HT1080 (cell line): Measurements from ENCODE around the gene SPHK2. TPM values are rescaled to one million over a fixed set of nuclear protein-coding genes. Genes with fewer than 3 reads are reported as not detected.
"Not testable (repeated sequence)": the region's sequence is repeated elsewhere in the genome, so short reads cannot be mapped to it uniquely, and the experiment has no call there.

ENCODE experiments used
- DNase-seq: peaks from one replicate; pipeline ENCODE4 v3.0.0-alpha.2; 2015; ENCODE audit warnings: low read depth
- total RNA-seq: library from RNA; depleted of rRNA; stranded (reverse); fragments of >200 nt; shearing (Covaris generic); gene quantifications from 2 replicates; pipeline ENCODE4 v1.2.3, GENCODE V29; 2014

The SPHK2 gene
- total RNA-seq, 1 experiment from 2014 or later = 16.5 TPM

DNA sequence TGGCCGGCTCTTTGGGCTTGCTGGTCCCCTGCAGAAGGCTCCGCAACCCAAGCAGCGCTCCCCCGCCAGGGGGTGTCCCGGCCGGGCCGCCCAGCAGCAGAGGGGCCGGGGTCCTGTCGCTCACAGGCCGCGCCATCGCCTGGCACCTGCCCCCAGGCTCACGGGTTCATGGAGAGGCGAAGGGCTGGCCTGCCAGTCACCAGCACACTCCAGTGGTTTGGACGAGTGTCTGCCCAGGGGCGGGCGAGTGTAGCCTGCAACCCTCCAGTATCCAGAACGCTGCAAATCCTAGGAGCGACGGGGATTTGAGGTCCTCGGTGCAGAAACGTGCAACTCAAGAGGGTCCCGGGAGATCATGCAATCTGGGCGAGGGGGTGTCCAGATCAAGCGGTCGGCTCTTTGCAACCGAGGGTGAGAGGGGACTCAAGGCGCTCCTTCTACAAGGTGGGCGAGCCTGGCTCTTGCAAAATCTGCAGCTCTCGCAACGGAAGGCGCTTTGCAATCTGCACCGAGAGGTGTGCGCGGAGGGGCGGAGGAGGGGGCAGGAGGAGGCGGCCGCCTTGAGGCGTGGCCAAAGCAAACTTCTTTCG is 17.6 kb downstream of the SPHK2 start, which contains the start of gene DBP:
Gene DBP, minus strand, starts transcription at position 521 of the 590 bp plus-strand sequence. Its CDS starts 385 bp downstream, at position 136.
- DNase-seq = peak; percentile 49

DNA sequence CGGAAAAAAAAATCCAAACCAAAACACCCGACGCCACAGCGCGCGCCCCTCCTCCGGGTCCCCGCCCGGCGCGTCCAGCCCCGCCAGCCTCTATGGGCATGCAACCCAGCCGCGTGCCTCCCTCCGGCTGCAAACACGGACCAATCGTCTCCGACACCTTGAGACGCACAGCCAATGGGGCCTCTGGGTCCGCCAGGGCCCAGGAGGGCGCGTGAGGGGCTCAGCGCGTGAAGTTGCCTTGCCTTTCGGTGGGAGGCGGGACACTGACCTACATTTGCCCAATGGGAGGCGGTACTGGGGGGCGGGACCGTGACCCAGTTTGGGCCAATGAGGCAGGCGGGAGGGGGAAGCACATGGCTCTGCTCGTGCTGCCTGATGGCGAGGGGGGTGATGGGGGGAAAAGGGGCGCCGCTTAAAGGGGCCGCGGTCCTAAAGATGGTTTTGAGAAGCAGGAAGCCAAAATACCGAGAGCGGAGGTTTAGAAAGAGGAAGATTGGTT is 18.2 kb downstream of the SPHK2 start:
- DNase-seq = peak; percentile 98

GRCh38 chr19:48637948-48638830 is 18.9 kb downstream of the SPHK2 start:
- peak; percentile 74 for DNase-seq

DNA sequence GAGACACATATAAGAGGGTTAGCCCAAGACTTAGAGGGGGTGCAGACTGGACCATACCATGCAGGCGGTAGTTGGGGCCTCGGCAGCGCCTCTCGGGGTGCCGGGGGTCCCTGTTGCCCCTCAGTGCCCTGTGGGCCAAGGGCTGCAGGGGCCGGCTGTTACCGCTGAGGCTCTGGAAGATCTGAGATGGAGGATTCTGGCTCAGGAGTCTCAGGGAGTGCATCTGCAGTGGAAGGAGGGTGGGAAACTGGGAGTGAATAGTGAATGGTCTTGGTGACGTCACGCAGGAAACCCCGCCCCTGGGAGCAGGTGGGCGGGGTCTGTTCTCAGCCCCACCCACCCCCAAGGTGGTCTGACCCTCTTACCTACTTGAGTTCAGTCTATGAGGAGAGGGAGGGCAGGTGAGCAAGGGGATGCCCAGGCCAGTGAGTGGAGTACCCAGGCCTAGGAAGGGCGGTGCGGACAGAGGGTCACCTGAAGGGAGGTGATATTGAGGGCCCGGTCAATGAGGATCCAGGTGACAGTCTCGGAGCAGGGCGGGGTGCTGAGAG is 19.6 kb downstream of the SPHK2 start:
- no peak for DNase-seq

- DNase-seq = no peak
Measured at GRCh38 chr19:48639483-48640375, 20.4 kb downstream of the SPHK2 start.

DNA sequence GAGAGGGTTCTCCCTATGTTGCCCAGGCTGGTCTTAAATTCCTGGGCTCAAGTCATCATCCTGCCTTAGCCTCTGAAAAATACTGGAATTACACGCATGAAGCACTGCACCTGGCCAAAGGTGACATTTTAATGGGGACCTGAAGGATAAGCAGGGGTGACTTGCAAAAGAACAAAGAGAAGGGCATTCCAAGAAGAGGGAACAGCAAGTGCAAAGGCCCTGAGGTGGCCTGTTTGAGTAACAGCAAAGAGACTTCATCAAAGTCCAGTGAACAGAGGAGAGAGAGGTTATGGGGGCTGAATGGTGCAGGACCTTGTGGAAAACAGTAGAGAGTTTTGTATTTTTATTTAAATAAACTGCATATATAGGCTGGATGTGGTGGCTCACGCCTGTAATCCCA is 22.5 kb downstream of the SPHK2 start:
- no peak for DNase-seq

- DNase-seq = no peak
Measured at GRCh38 chr19:48642862-48643261, 23.6 kb downstream of the SPHK2 start.

- no peak for DNase-seq
Measured at GRCh38 chr19:48644355-48644754, 25.0 kb downstream of the SPHK2 start.

- DNase-seq = peak; percentile 69
Measured at GRCh38 chr19:48644839-48645619, 25.7 kb downstream of the SPHK2 start.

- no peak for DNase-seq
Measured at GRCh38 chr19:48645620-48646000, 26.3 kb downstream of the SPHK2 start.

- peak; percentile 65 for DNase-seq
Measured at GRCh38 chr19:48646001-48646721, 26.9 kb downstream of the SPHK2 start, which contains the start of gene CA11. Gene CA11 (minus strand): TSS chr19:48646187. CDS start chr19:48645632, 555 bp downstream.

DNA sequence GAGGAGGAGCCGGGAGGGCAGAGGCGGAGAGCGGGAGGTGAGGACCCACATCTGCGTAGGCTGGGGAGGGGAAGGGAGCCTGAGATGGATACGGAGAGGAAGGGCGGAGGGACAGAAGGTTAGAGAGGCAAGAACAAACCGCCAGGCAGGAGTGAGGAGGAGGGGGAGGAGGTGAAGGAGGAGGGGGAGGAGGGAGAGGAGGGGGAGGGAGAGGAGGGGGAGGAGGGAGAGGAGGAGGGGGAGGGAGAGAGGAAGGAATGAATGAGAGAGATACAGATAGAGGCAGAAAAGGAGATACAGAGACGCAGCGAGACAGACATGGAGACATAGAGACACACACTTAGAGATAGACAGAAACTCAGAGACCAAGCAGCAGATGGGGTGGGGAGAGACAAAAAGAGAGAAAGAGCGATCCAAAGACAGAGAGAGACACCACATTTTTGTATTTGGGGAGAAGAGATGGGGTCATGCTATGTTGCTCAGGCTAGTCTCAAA is 27.5 kb downstream of the SPHK2 start:
- no peak for DNase-seq

DNA sequence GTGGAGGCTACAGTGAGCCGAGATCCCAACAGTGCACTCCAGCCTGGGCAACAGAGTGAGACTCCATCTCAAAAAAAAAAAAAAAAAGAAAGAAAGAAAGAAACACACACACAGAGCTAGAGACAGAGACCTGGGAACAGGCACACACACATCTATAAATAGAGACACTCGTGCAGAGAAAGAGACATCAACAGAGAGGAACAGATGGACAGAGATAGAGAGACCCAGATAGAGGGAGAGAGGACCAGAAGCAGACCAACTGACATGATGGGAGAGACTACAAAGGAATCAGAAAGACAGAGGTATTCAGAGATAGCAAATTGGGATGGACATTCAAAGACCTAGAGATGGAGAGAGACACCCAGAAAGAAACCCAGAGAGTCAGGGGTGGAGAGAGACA is 28.8 kb downstream of the SPHK2 start:
- no peak for DNase-seq

- no peak for DNase-seq
Measured at GRCh38 chr19:48650974-48651682, 31.8 kb downstream of the SPHK2 start.

- no peak for DNase-seq
Measured at GRCh38 chr19:48651683-48652048, 32.4 kb downstream of the SPHK2 start.

DNA sequence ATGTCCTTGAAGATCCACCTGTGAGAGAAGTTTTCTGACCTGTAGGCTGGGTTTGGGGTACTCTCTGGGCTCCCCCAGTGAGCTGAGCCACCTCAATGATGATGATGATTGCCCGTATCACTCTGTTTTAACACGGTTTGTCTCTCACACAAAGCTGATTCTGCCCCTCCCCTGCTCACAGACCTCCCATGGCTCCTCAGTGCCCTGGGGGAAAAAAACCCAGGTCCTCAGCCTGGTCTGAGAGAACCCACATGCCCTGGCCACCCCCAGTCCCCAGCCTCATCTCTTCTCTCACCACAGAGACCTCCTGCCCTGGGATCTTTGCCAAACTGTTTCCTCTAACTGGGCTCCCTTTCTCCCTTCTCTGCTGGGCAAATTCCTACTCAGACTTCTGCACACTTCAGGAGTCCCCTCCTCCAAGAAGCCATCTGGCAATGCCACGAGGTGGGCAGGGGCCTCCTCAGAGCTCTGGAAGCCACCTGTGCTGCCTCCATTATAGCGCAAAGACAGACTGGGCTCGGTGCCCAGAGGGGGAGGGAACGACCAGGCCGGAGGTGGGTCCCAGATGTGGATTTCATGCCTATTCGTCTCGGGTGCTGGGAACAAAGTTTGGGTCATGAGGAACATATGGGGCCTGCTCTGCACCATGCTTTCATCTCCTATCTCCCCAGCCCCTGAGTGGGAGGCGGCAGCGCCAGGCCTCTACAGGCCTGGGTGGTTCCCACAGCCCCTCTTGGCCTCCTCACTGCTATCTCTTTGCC is 35.2 kb downstream of the SPHK2 start:
- no peak for DNase-seq

DNA sequence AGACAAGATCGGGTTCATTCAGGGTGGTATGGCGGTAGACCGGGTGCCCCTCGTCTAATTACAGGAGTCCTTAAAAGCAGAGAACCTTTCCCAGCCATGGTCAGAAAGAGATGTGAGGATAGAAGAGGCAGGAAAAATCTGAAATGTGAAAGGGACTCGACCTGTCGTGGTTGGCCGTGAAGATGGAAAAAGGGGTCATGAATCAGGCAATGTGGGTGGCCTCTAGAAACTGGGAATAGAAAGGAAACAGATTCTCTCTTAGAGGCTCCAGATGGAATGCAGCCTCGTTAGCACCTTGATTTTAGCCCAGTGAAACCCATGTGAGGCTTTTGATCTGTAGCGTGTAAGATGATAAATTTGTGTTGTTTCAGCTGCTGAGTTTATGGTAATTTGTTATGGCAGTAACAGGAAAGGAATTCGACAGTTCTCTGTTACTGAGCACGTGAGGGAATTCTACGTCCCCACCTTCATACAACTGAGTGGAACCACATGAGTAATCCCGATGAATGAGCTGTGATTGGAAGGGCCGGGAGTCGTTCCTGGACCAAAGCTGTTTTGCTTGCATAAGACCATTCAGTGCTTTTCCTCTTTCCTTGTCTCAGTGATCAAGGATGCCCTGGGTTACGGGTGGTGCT is 37.7 kb downstream of the SPHK2 start:
- peak; percentile 75 for DNase-seq

DNA sequence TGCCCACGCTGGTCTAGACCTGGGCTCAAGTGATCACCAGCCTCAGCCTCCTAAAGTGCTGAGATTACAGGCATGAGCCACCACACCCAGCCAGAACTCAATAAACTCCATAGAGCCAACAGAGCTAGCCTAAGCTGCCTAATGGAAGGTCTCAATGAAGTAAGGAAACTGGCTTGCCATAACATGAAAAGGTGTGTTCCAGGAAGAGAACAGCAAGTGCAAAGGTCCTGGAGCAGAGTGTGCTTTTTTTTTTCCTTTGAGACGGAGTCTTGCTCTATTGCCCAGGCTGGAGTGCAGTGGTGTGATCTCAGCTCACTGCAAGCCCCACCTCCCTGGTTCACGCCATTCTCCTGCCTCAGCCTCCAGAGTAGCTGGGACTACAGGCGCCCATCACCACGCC is 38.5 kb downstream of the SPHK2 start:
- not testable (repeated sequence) for DNase-seq
